HepG2 (cell line): Measurements from ENCODE around the gene ACAN. TPM values are rescaled to one million over a fixed set of nuclear protein-coding genes. Genes with fewer than 3 reads are reported as not detected.

Experiments used
- ATAC-seq: fragments of 200-7000 bp; cut with Tn5 transposase; 3 replicates; pipeline ENCODE4 v1.9.1; 2020; ENCODE audit warnings: mild to moderate bottlenecking, moderate library complexity
- BruUV-seq: library from RNA; stranded (reverse); fragments of 400-500 nt; replicated peaks from 2 replicates; lab custom pipeline; 2021; lab: Mats Ljungman, UMichigan
- CTCF ChIA-PET: fragments of 300-600 bp; formaldehyde crosslinking; extraction: SDS; loops from one replicate; lab custom pipeline; 2021; ENCODE audit warnings: low total read pairs, inconsistent platforms, low intra/inter-chr PET ratio; lab: Yijun Ruan, JAX
- POLR2A ChIA-PET: fragments of 350-600 bp; sonication (Branson Sonifier 250); formaldehyde crosslinking; loops from one replicate; lab custom pipeline; 2020; ENCODE audit warnings: antibody characterized with exemption, inconsistent platforms; lab: Yijun Ruan, JAX
- DNase-seq: peaks from one replicate; pipeline ENCODE4 v3.0.0-alpha.2; 2015; ENCODE audit warnings: low spot score
- FAIRE-seq: peaks from 3 replicates; lab custom pipeline; 2011; peaks lifted over from hg19 to GRCh38; lab: Jason Lieb, UNC
- H2AFZ ChIP-seq: one replicate; pipeline ENCODE4 v1.6.1; 2011; ENCODE audit warnings: low read length, inconsistent platforms
- H3K27ac ChIP-seq: fragments of 300-600 bp; 3 replicates; pipeline ENCODE4 v1.8.0; 2011; ENCODE audit warnings: mixed run types, mild to moderate bottlenecking, mixed read lengths, low read length, inconsistent platforms; ENCODE audit not compliant: insufficient read depth; ENCODE audit errors: extremely low read length
- H3K27me3 ChIP-seq, 2 experiments: fragments of 200-600 bp in 1 of 2; 2 replicates in 1 of 2; 3 replicates in 1 of 2; pipeline versions ENCODE4 v1.6.0 to v1.8.0; 2011; ENCODE audit warnings: low read length in 2 of 2, mild to moderate bottlenecking in 2 of 2, moderate library complexity in 2 of 2, inconsistent platforms in 1 of 2; ENCODE audit not compliant: insufficient read depth in 2 of 2, control insufficient read depth in 1 of 2
- H3K36me3 ChIP-seq, 2 experiments: fragments of 200-600 bp in 1 of 2; replicated peaks in 1 of 2; 2 replicates in 1 of 2; 3 replicates in 1 of 2; pipeline versions ENCODE4 v1.5.1 to v1.8.0; 2011; ENCODE audit warnings: low read length in 2 of 2, inconsistent platforms in 1 of 2; ENCODE audit not compliant: insufficient read depth in 2 of 2, control insufficient read depth in 1 of 2
- H3K4me1 ChIP-seq: 2 replicates; pipeline ENCODE4 v1.5.1; 2012; ENCODE audit warnings: low read length, inconsistent platforms; ENCODE audit not compliant: insufficient read depth
- H3K4me2 ChIP-seq: 2 replicates; pipeline ENCODE4 v1.6.0; 2011; ENCODE audit warnings: low read depth, low read length, inconsistent platforms
- H3K4me3 ChIP-seq, 3 experiments: fragments of 200-600 bp in 1 of 3; sonication (generic), shearing (Covaris generic) in 1 of 3; replicated peaks in 1 of 3; 2 replicates each; pipeline ENCODE4 v1.5.1; 2011 to 2016; ENCODE audit warnings: low read length in 3 of 3, inconsistent platforms in 2 of 3, low read depth in 2 of 3, mild to moderate bottlenecking in 2 of 3, control low read depth in 1 of 3, mixed read lengths in 1 of 3; ENCODE audit not compliant: insufficient read depth in 1 of 3
- H3K79me2 ChIP-seq: one replicate; pipeline ENCODE4 v1.6.1; 2011; ENCODE audit warnings: low read length, inconsistent platforms; ENCODE audit not compliant: insufficient read depth
- H3K9ac ChIP-seq: 2 replicates; pipeline ENCODE4 v1.6.0; 2011; ENCODE audit warnings: mild to moderate bottlenecking, low read depth, low read length, inconsistent platforms; ENCODE audit not compliant: insufficient read depth
- H3K9me3 ChIP-seq: 2 replicates; pipeline ENCODE4 v1.5.1; 2012; ENCODE audit warnings: mild to moderate bottlenecking, low read length
- H4K20me1 ChIP-seq: 2 replicates; pipeline ENCODE4 v1.6.0; 2011; ENCODE audit warnings: inconsistent platforms, mild to moderate bottlenecking, low read length, moderate library complexity; ENCODE audit not compliant: insufficient read depth
- FOXO4 ChIP-seq: sonication (generic); formaldehyde crosslinking; conservative IDR thresholded peaks from 2 replicates; pipeline ENCODE4 v1.8.1; 2023; ENCODE audit warnings: missing genetic modification reagents
- TAF1 ChIP-seq: sonication (generic); formaldehyde crosslinking; IDR thresholded peaks from 2 replicates; pipeline ENCODE4 v1.4.0; 2020; ENCODE audit warnings: missing genetic modification reagents
- ZNF136 ChIP-seq: sonication (generic); formaldehyde crosslinking; IDR thresholded peaks from 2 replicates; pipeline ENCODE4 v1.8.1; 2022; ENCODE audit warnings: low read depth, mild to moderate bottlenecking, moderate library complexity, missing genetic modification reagents
- ZSCAN12 ChIP-seq: sonication (generic); formaldehyde crosslinking; IDR thresholded peaks from 2 replicates; pipeline ENCODE4 v1.9.0; 2021; ENCODE audit warnings: mild to moderate bottlenecking, missing genetic modification reagents
- ZZZ3 ChIP-seq: sonication (generic); formaldehyde crosslinking; IDR thresholded peaks from 2 replicates; pipeline ENCODE4 v1.4.0; 2020; ENCODE audit warnings: missing genetic modification reagents, mild to moderate bottlenecking, borderline replicate concordance
- WGBS: methylation state at CpG from one replicate; pipeline ENCODE4 v1.1.6; 2017; ENCODE audit warnings: low lambda C conversion rate; 5-methylcytosine and 5-hydroxymethylcytosine counted together
- in situ Hi-C: cut with HindIII; loops from 2 replicates; pipeline ENCODE4 v1.10.0; 2017; ENCODE audit warnings: low pct_unique_long_range_greater_than_20kb; ENCODE audit not compliant: extremely low pct_ligation_motif_present
- intact Hi-C: fragments of 100-400 bp; cut with micrococcal nuclease; formaldehyde crosslinking; loops from one replicate; pipeline ENCODE4 v1.10.0; 2022; ENCODE audit not compliant: unreplicated experiment
- polyA plus RNA-seq, 8 experiments: library from polyadenylated mRNA; depleted of rRNA in 3 of 8; stranded (reverse) in 7 of 8; unstranded in 1 of 8; fragments of >200 nt; fragmentation: Illumina TruSeq in 4 of 8; extraction: Trizol in 4 of 8; gene quantifications; 2 replicates each; pipeline versions ENCODE4 v1.2.1 to v1.2.3, GENCODE V29; 2011 to 2016; ENCODE audit warnings: low read depth in 4 of 8, missing spikeins in 1 of 8, mixed read lengths in 1 of 8; ENCODE audit not compliant: insufficient read depth in 1 of 8
- total RNA-seq, 5 experiments: library from RNA; depleted of rRNA; stranded (reverse); fragments of >200 nt; fragmentation: Illumina TruSeq; extraction: Trizol; gene quantifications; 2 replicates each; pipeline ENCODE4 v1.2.3, GENCODE V29; 2016; ENCODE audit warnings: low read depth in 1 of 5
- TF ChIP-seq, protein P1 (sequence below): IDR thresholded peaks from 2 replicates; pipeline ENCODE4 v1.6.1; 2016

ACAN gene
- total and polyA plus RNA-seq, 2 of the 13 experiments (the other 11 are each of a cell fraction or from before 2014, with no cell fraction given) = not detected

DNA sequence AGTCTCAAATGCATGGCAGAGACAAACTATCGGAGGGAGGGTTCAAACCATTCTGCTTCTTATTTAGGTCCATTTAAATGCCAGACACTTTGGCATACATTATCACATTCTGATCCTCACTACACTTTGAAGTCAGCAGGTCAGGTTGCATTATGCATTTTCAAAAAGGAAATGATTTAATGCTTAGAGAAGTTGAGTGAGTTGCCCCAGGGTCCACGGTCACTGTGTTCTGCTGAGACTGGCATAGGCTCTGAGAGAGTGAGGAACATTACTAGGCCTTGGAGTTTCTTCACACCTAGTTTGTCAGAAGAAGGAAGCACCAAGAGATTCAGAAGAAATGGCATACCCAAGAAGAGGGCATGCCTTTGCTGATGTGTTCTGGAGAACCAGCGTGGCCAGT is 46.3 kb upstream of the ACAN start:
- Histone ChIP-seq H3K9me3 (no peaks in the 10 kb centered on the region), H3K4me2 (no peak overlapping the region), H3K79me2 (no peaks in the 10 kb centered on the region), H2AFZ (no peak overlapping the region), H3K36me3 (no peaks in the 10 kb centered on the region), H3K27ac (no peak overlapping the region), H3K27me3 (peaks cover 0 to 3% of the 10 kb centered on the region in 2 experiments; a peak in 1 of 5 replicates), H3K4me3 (no peak overlapping the region), H3K9ac (no peak overlapping the region), H3K4me1 (no peaks in the 10 kb centered on the region), H4K20me1 (no peaks in the 10 kb centered on the region)
- no TSS peak for BruUV-seq
- WGBS = 0% methylated on average over 3 of the region's 3 CpGs
- ChIA-PET CTCF (no interaction called here), POLR2A (no interaction called here)
- in situ Hi-C loops = no loop called here
- ATAC-seq (no peak), DNase-seq (no peak), FAIRE-seq (no peak)
- TF ChIP-seq, protein P1, sequence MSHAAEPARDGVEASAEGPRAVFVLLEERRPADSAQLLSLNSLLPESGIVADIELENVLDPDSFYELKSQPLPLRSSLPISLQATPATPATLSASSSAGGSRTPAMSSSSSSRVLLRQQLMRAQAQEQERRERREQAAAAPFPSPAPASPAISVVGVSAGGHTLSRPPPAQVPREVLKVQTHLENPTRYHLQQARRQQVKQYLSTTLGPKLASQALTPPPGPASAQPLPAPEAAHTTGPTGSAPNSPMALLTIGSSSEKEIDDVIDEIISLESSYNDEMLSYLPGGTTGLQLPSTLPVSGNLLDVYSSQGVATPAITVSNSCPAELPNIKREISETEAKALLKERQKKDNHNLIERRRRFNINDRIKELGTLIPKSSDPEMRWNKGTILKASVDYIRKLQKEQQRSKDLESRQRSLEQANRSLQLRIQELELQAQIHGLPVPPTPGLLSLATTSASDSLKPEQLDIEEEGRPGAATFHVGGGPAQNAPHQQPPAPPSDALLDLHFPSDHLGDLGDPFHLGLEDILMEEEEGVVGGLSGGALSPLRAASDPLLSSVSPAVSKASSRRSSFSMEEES (CRISPR knock-in tag) = no peak
- no peak for TF ChIP-seq FOXO4 (CRISPR knock-in tag)
- no peak for TF ChIP-seq ZNF136
- intact Hi-C loops = no loop called here

- ChIA-PET POLR2A (no interaction called here), CTCF (no interaction called here)
- peaks cover 0 to 11% of the 10 kb centered on the region in 2 experiments; a peak in 1 of 5 replicates for H3K27me3 ChIP-seq
- no peak overlapping the region for H3K9ac ChIP-seq
- FAIRE-seq (no peak), ATAC-seq (no peak), DNase-seq (no peak)
- H3K79me2 ChIP-seq = no peaks in the 10 kb centered on the region
- TF ChIP-seq ZSCAN12 (CRISPR knock-in tag) (no peak), TAF1 (CRISPR knock-in tag) (no peak), ZZZ3 (no peak)
- BruUV-seq = no TSS peak
- no peak overlapping the region for H3K27ac ChIP-seq
- no peaks in the 10 kb centered on the region for H4K20me1 ChIP-seq
- no peaks in the 10 kb centered on the region for H3K9me3 ChIP-seq
- H2AFZ ChIP-seq = no peak overlapping the region
- no peak overlapping the region for H3K4me2 ChIP-seq
- intact Hi-C loops (no loop called here), in situ Hi-C loops (no loop called here)
- 0% methylated on average over 1 of the region's 1 CpG for WGBS
- H3K4me3 ChIP-seq = no peak overlapping the region
- no peaks in the 10 kb centered on the region for H3K4me1 ChIP-seq
- no peaks in the 10 kb centered on the region for H3K36me3 ChIP-seq
Observed at GRCh38 chr15:88759872-88760271, 43.4 kb upstream of the ACAN start.
